Esophagus muscularis mucosa (tissue), 4 donors: Measurements from ENCODE around the gene DENND6B.

Experiments used
- EP300 ChIP-seq: sonication (generic); formaldehyde crosslinking; IDR thresholded peaks from one replicate; pipeline ENCODE4 v1.6.1; 2017; ENCODE audit warnings: antibody characterized with exemption
- POLR2A ChIP-seq: fragments of 450-650 bp; IDR thresholded peaks from one replicate; pipeline ENCODE4 v1.6.1; 2017; ENCODE audit warnings: antibody characterized with exemption, moderate library complexity, mild to moderate bottlenecking, low read depth
- POLR2AphosphoS5 ChIP-seq, 2 donors: sonication (generic); formaldehyde crosslinking; IDR thresholded peaks; one replicate each; pipeline ENCODE4 v1.6.1; 2017; ENCODE audit warnings: antibody characterized with exemption in 2 of 2
- TF ChIP-seq, protein P1 (sequence below), 3 experiments: fragments of 200-600 bp in 2 of 3; fragments of 450-650 bp in 1 of 3; sonication (generic) in 2 of 3; IDR thresholded peaks; one replicate each; pipeline ENCODE4 v1.5.1; 2017 to 2019; ENCODE audit warnings: antibody characterized with exemption in 3 of 3, mild to moderate bottlenecking in 2 of 3, moderate library complexity in 1 of 3

DNA sequence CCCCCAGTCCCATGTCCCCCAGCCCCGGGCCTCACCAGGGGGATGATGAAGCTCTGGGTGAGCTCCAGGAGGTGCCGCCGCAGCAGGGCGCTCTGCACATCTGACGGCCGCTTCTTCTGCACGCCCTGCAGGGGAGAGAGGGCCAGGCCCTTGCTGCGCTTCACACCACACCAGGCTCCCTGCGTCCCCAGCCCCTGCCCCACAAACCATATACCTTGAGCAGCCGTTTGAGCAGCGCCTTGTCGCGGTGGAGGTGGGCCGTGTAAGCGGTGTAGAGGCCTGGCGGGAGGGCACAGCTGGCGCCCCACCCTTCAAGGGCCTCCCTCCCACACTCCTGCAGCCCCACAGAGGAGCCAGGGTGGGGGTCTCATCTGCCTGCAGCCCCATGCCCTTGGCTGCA, 13.2 kb downstream of the DENND6B start:
- TF ChIP-seq, protein P1, sequence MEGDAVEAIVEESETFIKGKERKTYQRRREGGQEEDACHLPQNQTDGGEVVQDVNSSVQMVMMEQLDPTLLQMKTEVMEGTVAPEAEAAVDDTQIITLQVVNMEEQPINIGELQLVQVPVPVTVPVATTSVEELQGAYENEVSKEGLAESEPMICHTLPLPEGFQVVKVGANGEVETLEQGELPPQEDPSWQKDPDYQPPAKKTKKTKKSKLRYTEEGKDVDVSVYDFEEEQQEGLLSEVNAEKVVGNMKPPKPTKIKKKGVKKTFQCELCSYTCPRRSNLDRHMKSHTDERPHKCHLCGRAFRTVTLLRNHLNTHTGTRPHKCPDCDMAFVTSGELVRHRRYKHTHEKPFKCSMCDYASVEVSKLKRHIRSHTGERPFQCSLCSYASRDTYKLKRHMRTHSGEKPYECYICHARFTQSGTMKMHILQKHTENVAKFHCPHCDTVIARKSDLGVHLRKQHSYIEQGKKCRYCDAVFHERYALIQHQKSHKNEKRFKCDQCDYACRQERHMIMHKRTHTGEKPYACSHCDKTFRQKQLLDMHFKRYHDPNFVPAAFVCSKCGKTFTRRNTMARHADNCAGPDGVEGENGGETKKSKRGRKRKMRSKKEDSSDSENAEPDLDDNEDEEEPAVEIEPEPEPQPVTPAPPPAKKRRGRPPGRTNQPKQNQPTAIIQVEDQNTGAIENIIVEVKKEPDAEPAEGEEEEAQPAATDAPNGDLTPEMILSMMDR (IDR thresholded peaks at IDR 0.05) = no peak
- no peak for TF ChIP-seq EP300
- no peak for TF ChIP-seq POLR2A
- no peak for TF ChIP-seq POLR2AphosphoS5 (IDR thresholded peaks at IDR 0.05)
